Mononuclear cell (primary cell): ENCODE results near the gene DCTN2. TPM values are rescaled to one million over a fixed set of nuclear protein-coding genes. Genes with fewer than 3 reads are reported as not detected.
"Not testable (repeated sequence)": the region's sequence is repeated elsewhere in the genome, so short reads cannot be mapped to it uniquely, and the experiment has no call there.

Experiments used
- H3K27me3 ChIP-seq: 2 replicates; pipeline ENCODE4 v1.6.0; 2011; ENCODE audit warnings: low read length, control low read depth; ENCODE audit not compliant: insufficient read depth
- H3K4me1 ChIP-seq: 2 replicates; pipeline ENCODE4 v1.5.1; 2011; ENCODE audit warnings: mild to moderate bottlenecking, low read length, control low read depth; ENCODE audit not compliant: insufficient read depth
- H3K4me3 ChIP-seq: 2 replicates; pipeline ENCODE4 v1.5.1; 2011; ENCODE audit warnings: mild to moderate bottlenecking, low read length, moderate library complexity
- H3K9me3 ChIP-seq: 2 replicates; pipeline ENCODE4 v1.5.1; 2011; ENCODE audit warnings: low read depth, mild to moderate bottlenecking, control low read depth, low read length
- total RNA-seq: library from RNA; depleted of rRNA; stranded (reverse); fragments of >200 nt; gene quantifications from one replicate; pipeline ENCODE4 v1.2.3, GENCODE V29; 2012

The DCTN2 gene
- total RNA-seq, 1 donor = 52.2 TPM

DNA sequence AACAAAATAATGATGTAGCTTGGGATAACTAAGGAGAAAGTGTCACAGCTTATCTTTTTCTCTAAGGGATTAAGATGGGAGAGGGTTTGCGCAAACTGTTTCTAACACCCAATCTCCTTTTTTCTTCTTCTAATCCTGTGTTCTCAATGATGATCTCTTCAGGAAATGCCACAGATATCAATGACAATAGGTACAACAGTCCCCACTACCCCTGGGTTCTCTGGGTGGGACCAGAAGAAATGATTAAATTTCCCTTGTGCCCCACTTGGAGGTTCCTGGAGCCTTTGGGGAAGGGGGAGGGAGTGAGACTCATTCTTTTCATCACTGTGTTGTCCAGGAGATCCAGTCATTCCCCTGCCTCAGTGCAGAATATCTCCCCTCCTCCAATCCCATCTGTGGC, 35.4 kb upstream of the DCTN2 start:
- H3K9me3 ChIP-seq = no peaks in the 10 kb centered on the region
- H3K4me1 ChIP-seq = peaks cover 12% of the 10 kb centered on the region
- peaks cover 8% of the 10 kb centered on the region for H3K27me3 ChIP-seq
- H3K4me3 ChIP-seq = no peak overlapping the region

DNA sequence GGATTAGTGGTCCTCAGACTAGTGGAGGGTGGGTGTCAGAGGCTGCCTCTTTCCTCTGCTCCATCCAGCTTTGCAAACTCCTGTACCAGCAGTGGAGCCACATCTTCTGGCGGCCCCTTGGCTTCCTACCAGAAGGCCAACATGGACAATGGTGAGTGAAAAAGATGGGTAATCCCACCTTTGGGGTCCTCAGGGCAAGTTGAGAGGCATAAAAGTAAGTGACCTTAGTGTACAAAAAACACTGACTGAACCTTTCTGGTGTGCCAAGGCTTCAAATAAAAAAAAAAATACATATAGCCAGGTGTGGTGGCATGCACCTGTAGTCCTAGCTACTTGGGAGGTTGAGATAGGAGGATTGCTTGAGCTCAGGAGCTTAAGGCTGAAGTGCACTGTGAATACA, 34.8 kb upstream of the DCTN2 start:
- Histone ChIP-seq H3K9me3 (no peaks in the 10 kb centered on the region), H3K27me3 (peaks cover 4% of the 10 kb centered on the region), H3K4me1 (peaks cover 12% of the 10 kb centered on the region), H3K4me3 (no peak overlapping the region)

DNA sequence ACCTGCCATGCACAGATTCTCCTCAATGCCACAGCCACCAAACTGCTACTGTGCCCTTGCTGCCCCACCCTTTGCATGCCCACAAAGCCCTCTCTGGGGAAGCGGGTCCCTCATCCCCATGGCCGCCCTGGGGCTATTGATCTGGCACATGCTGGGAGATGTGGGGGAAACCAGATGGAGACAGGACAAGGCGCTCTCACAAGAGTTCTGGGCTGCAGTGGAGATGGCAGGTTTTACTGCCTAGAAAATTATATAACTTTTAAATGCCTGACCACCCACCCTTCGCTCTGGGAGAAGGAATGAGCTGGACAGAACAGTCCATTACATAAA, 33.4 kb upstream of the DCTN2 start:
- no peak overlapping the region for H3K4me3 ChIP-seq
- peaks cover 12% of the 10 kb centered on the region for H3K4me1 ChIP-seq
- no peaks in the 10 kb centered on the region for H3K9me3 ChIP-seq
- H3K27me3 ChIP-seq = peaks cover 2% of the 10 kb centered on the region

DNA sequence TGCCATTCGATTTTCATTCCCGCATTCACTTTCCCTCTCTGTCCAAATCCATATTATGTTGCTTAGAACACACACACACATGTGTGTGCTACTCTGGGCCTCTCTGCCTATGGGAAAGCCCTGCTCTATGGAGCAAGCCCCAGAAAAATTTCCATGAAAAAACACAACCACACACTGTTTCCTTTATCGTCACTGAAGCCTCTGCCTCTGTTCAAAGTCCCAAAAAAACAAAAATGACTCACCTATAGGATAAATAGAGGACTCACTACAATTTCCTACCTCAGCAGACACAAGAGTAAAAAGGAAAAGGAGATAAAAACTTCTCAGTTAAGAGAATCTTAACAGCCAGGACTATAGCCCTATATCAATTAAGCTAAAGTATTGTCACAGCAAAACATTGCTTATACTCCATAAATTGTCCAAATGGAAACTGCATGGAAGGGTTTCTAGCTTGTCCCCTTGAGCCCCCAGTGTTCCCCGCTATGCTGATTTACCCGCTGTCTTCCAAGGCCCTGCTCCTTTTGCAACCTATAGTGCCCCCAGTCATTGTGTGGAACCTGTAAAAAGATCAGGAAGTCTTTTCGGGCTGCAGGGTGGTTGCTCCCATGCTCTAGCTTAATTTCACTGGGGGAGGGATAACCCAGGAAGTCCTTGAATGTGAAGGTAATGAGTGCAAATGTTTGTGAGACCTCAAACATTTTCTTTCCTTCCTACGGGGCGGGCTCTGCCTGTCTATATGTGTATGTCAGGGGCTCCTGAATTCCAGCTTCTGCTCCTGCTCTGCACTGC, 32.9 kb upstream of the DCTN2 start:
- Histone ChIP-seq H3K27me3 (peaks cover 2% of the 10 kb centered on the region), H3K9me3 (no peaks in the 10 kb centered on the region), H3K4me1 (peaks cover 11% of the 10 kb centered on the region), H3K4me3 (no peak overlapping the region)

DNA sequence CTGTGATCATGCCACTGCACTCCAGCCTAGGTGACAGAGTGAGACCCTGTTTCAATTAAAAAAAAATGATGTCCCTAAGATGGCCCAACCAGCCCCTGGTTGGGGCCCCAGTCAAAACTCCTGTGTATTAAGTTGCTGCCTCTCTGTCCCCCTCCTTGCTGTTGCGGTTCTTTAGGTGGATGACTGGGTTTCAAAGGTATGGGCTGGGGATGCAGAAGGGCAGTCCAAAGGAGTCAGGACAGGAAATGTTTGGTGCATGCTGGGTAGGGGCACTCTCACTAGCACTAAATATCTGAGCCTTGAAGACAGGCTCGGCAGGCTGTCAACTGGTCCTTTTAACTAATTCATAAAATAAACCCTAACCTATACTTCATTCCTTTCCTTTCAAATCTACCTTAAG, 32.0 kb upstream of the DCTN2 start:
- Histone ChIP-seq H3K9me3 (no peaks in the 10 kb centered on the region), H3K27me3 (peaks cover 2% of the 10 kb centered on the region), H3K4me3 (no peak overlapping the region), H3K4me1 (peaks cover 2% of the 10 kb centered on the region)

DNA sequence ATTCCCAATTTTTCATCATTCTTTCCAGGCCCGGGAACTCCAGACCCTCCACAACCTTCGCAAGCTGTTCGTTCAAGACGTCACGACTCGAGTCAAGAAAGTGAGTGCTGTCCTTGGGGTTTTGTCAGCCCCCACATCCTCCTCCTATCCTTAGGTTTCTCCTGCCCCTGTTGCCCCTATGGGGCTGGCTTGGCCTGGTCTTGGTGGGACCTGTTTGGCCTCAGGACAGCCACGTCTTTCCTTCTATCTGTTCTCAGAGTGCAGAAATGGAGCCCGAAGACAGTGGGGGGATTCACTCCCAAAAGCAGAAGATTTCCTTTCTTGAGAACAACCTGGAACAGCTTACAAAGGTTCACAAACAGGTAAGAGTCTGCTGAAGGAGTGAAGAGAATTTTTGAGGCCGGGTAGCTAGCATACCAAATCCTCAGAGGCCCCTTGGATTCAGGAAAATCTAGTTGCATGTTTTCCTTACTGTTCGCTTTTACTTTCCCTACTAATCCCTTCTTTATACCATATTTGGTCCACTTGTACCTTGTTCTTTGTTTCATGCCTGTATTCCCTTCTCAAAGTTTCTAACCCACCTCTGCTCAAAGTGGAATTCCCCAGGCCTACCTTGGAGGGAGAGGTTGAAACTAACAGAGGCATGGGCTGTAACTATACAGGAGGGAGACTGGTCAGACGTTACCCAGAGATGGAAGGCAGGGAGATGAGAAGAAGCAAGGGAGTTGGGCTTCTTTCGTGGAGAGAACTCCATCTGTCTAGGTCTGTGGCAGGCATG, 31.2 kb upstream of the DCTN2 start:
- no peaks in the 10 kb centered on the region for H3K9me3 ChIP-seq
- H3K27me3 ChIP-seq = peaks cover 2% of the 10 kb centered on the region

DNA sequence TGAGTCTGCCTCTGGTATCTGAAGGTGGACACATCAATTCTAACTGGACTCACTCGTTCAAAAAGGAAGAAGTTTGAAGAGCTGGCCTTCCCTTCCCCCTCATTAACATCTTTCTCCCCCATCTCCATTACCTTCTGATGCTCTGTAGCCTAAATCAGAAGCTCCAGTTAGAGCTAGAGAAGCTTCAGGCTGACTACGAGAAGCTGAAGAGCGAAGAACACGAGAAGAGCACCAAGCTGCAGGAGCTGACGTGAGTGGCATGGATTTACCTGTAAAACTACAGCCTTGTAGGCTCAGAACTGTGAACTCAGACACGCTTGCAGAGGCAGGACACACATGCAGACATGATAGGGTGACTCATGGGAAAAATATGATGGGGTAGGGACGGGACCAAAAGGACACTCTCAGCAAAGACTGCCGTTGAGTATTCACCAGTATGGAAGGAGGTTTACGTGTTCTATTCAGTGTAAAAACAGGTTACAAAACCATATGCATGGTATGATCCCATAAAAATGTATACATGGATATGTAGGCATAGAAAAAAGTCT, 29.7 kb upstream of the DCTN2 start:
- Histone ChIP-seq H3K4me1 (no peaks in the 10 kb centered on the region), H3K9me3 (no peaks in the 10 kb centered on the region), H3K4me3 (no peak overlapping the region)

More for the DNA sequence above, 31.2 kb upstream of the DCTN2 start:
- H3K4me1 ChIP-seq = no peaks in the 10 kb centered on the region
- H3K4me3 ChIP-seq = no peak overlapping the region

DNA sequence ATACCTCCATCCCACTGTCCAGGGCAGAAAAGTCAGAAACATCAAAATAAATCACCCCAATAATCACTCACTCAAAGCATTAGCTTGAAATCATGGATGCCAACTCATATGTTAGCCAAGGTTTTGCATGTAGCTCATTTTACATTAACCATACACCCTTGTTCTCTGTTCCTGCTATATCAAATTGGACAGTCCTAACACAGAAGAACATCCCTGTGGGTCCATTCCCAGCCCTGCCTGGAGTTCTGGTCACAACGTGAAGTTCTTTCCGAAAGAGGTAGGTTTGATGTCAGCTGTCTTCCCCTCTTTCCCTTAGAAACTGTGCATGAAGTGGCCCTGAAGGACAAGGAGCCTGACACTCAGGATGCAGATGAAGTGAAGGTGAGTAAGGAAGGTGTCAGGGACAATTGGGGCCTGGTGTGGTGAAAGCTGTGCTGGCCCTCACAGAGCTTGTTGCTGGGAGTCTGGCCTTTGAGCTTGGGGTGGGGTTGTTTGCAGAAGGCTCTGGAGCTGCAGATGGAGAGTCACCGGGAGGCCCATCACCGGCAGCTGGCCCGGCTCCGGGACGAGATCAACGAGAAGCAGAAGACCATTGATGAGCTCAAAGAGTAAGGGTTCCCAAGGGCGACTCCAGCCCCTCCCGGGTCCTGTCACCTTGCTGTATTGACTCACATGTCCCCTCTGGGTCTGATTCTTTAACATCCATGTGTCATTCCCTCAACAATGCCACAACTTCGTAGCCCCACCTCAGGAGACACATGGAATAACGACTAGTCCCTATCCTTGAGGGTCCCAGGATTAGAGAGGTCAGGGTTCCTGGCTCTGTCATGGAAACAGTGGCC, 29.0 kb upstream of the DCTN2 start:
- H3K4me1 ChIP-seq = no peaks in the 10 kb centered on the region
- no peaks in the 10 kb centered on the region for H3K27me3 ChIP-seq
- no peaks in the 10 kb centered on the region for H3K9me3 ChIP-seq
- H3K4me3 ChIP-seq = no peak overlapping the region

More for the DNA sequence above, 29.7 kb upstream of the DCTN2 start:
- no peaks in the 10 kb centered on the region for H3K27me3 ChIP-seq

DNA sequence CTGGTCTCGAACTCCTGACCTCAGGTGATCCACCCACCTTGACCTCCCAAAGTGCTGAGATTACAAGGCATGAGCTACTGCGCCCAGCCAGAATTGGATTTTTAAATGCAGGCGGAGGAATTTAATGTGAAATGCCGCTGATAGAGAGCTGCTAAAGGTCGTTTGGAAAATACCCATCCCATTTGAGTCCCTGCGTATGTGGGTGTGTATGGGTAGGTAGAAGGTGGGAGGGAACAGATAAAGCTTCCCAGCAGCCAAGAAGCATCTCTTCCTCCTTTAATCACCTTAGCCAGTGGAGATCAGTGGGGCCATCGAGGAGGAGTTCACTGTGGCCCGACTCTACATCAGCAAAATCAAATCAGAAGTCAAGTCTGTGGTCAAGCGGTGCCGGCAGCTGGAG, 27.8 kb upstream of the DCTN2 start:
- Histone ChIP-seq H3K4me1 (no peaks in the 10 kb centered on the region), H3K9me3 (no peaks in the 10 kb centered on the region), H3K27me3 (no peaks in the 10 kb centered on the region), H3K4me3 (no peak overlapping the region)

DNA sequence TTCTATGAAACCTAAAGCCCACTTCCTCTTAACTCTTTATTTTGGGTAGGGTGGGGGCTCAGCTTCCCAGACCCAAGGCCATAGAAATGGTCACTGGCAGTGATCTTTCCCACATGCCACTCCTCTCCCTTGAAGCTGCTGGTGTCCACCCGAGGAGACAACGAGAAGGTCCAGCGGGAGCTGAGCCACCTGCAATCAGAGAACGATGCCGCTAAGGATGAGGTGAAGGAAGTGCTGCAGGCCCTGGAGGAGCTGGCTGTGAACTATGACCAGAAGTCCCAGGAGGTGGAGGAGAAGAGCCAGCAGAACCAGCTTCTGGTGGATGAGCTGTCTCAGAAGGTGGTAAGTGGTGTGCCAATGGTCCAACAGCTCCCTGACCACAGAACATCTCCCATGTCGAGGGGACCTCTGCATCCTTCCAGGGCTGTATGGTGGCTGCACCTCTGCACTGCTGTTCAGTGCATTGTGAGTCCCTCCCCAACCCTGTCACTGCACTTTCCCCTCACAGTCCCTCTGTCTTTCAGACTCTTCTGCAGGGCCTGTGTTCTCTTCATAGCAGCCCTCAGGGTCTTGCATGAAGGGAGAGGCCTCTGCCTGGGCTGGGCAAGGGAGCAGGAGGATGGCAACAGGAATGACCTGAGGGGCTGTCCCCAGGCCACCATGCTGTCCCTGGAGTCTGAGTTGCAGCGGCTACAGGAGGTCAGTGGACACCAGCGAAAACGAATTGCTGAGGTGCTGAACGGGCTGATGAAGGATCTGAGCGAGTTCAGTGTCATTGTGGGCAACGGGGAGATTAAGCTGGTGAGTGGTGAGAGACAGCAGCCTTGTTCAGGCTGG, 25.2 kb upstream of the DCTN2 start:
- H3K4me3 ChIP-seq = no peak overlapping the region
- H3K9me3 ChIP-seq = no peaks in the 10 kb centered on the region
- no peaks in the 10 kb centered on the region for H3K27me3 ChIP-seq
- no peaks in the 10 kb centered on the region for H3K4me1 ChIP-seq

DNA sequence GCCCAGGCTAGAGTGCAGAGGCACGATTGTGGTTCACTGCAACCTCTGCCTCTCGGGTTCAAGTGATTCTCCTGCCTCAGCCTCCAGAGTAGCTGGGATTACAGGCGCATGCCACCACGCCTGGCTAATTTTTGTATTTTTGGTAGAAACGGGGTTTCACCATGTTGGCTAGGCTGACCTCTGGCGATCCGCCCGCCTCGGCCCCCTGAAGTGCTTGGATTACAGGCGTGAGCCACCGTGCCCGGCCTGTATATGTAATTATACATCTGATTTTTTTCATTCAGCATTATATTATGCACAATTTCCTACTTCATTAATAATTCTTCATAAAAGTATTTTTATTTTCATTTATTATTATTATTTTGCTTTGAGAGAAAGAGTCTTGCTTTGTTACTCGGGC, 23.4 kb upstream of the DCTN2 start:
- not testable (repeated sequence) for H3K27me3 ChIP-seq, H3K4me1 ChIP-seq, H3K4me3 ChIP-seq, H3K9me3 ChIP-seq

DNA sequence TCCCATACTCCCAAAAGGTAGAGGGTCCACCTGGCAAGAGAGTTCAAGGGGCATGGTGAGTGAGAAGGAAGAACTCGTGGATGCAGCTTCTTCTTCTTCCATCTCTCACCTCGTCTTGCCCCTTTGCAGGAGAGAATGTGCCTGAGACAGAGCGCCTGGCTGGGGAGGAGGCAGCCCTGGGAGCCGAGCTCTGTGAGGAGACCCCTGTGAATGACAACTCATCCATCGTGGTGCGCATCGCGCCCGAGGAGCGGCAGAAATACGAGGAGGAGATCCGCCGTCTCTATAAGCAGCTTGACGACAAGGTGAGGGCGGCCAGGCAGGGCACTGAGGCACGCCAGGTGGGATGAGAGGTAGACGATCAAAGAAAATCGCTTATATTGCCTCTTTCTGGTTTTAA, 22.9 kb upstream of the DCTN2 start:
- H3K27me3 ChIP-seq = no peaks in the 10 kb centered on the region
- no peak overlapping the region for H3K4me3 ChIP-seq
- H3K9me3 ChIP-seq = no peaks in the 10 kb centered on the region
- no peaks in the 10 kb centered on the region for H3K4me1 ChIP-seq

DNA sequence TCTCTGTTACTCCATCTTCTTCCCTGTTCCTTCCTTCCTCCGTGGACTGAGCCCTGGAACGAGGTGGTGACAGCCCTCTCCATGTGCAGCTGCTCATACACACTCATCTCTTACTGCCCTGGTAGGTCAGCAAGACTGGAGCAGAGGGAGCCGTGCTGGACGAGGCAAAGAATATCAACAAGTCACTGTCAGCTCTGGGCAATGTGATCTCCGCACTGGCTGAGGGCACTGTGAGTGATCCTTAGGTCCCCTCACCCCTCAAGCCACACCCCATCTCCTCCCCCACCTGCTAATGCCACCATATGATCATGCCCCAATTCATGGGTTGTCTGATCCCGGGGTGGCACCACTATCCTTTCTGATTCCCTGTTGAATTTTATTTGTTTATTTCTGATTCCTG, 21.8 kb upstream of the DCTN2 start:
- Histone ChIP-seq H3K4me3 (no peak overlapping the region), H3K4me1 (no peaks in the 10 kb centered on the region), H3K27me3 (no peaks in the 10 kb centered on the region), H3K9me3 (no peaks in the 10 kb centered on the region)

DNA sequence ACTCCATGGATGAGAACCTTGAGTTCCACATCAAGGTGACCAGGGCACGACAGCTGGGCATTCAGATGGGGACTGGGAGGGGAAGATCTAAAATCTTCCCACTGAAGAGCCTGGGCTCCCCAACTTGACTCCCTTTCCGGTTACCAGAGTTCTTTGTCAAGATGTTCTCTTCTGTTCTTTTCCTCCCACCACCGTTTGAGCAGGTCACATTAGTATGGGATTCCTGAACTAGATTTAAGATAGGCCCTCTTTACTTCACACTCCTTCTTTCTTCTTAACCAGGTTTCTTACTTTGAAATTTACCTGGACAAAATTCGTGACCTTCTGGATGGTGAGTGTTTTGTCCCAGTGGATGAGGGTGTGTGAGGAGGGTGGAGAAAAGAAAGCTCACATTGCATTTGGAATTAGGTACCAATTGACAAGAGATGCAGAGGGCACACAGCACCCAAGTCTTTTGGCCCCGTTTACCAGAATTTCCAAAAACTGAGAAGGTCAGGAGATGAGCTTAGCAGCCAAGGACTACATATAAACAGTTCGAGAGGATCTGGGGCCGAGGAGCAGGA, 17.3 kb upstream of the DCTN2 start:
- Histone ChIP-seq H3K4me3 (no peak overlapping the region), H3K9me3 (no peaks in the 10 kb centered on the region), H3K4me1 (no peaks in the 10 kb centered on the region), H3K27me3 (no peaks in the 10 kb centered on the region)
